HG03571 (cell line): ENCODE results near the gene ZNF19.

ENCODE experiments used
- ATAC-seq: cut with Tn5 transposase; IDR thresholded peaks from one replicate; pipeline ENCODE4 v1.9.1; 2021; ENCODE audit not compliant: unreplicated experiment

The ZNF19 gene

DNA sequence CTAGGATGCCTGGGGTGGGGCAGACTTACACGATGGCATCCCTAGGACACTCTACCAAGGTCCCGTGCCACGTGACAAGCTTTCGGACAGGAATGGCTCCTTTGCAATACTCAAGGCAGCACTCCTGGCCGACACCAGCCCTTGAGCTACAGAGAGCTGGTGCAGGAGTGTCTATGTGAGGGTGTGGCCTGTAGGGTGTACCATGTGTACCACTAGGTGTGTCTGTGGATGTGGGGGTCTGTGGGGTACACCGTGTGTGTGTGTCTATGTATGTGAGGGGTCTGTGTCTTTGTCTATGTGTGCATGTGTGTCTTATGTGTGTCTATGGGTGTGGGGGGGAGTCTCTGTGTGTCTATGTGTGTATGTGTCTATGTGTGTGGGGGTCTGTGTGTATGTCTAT lies 45.4 kb downstream of the ZNF19 start:
- ATAC-seq, result no peak

DNA sequence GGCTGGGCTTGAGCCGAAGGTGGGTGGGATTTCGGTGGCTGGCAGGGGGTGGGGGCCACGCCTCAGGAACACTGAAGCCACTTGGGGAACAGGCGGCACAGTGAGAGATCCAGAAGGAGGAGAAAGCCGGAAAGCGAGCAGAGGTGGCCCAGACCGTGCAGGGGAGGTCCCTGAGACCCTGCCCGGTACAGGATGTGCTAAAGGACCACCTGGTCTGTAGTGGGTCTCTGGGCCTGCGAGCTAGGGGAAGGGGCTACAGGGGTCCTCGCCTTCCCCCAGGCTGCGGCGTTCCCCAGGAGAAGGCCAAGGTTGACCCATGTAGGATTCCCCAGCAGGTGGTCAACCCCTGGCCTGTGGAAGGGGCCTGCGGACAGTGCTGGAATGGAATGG lies 47.1 kb downstream of the ZNF19 start, which contains the start of gene TLE7:
TLE7 (minus strand) TSS at position 4 of the 390 bp plus-strand sequence. CDS start 8,730 bp downstream, outside the sequence.
- no peak for ATAC-seq

DNA sequence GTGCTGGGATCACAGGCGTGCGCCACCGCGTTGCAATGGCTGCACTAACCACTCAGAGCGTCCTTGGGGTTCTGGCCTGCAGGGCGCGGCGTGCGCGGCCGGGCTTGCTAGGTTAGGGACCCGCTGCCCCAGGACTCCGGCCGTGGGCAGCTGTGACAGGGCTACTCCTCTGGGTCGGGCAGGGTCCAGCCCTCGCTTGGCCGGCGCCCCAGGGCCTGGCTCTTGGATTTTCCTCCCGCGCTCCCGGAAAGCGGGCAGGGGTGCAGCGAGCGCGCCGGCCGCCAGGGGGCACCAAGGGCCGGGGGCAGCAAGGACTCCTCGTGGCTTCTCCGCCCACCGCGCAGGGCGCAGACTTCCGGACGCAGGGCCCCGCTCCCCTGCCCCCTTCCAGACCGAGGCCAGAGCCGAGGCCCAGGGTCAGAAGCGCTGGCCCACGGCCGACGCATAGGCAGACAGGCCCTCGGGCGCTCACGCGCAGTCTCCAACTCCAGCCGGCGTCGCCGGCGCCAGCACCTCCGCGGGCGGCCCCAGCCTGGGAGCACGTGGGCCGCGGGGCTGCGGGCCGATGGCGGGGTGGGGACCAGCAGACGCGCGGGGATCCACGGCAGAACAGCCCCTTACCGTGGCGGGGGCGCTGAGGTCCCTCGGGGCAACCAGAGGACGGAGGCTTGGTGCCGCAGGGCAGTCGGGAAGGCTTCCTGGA lies 47.6 kb downstream of the ZNF19 start:
- no peak for ATAC-seq

DNA sequence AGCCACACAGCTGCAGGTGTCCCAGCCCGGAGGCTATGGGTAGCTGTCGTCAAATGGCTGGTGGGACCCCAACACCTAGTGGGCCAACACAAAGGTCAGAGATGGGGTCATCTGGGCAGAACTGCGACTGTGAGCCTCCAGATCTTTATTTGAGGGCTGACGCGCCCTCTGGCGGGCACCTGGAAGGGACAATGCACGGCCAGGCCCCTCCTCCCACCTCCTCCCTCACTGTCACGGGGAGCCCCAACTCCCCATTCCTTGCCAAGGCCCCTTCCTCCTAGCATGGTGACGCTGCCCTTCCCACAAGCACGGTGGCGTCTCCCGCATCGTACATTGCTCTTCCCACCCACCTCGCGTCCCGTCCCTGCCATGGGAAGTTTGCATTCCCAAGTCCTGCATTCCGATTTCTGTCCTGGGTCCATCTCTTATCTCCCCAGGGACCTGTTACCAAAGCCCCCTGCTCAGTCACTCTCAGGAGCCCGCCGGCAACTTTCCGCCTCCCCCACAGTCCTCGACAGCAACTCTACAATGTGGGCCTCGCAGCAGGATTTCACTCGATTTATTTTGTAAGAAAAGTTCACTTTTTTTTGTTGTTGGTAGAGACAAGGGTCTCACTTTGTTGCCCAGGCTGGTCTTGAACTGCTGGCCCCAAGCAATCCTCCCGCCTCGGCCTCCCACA lies 48.3 kb downstream of the ZNF19 start:
- ATAC-seq, result no peak

DNA sequence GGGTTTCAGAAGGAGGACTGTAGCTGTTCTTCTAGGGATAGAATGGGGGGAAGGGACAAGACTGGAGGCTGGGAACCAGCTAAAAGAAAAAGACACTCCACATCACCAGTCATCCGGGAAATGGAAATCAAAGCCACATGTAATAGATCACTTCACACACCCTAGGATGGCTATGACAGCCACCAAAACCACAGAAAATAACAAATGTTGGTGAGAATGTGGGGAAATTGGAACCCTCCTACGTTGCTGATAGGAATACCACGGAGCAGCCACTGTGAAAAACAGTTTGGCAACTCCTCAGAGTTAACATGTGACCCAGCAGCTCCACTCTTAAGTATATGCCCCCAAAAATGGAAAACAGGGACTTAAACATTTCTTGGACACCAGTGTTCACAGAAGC lies 49.6 kb downstream of the ZNF19 start:
- no peak for ATAC-seq

DNA sequence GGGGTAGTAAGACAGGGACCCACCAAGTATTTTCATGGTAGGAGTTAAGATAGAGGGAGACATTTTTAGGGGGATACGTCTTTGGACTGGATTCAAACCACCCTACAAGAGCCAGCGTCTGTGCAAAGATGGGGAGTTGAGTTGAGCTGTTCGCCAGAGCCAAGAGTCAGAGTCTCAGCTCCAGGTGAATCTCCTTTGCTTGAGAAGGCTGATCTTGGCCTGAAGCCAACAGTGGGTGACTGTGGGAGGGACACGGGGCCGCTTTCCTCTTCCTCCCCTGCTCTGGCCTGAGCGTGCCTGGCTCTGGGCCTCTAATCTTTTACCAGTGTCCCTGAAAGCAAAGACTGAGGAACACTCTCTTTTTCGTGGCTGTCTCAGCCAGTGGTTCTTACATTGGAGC lies 52.7 kb downstream of the ZNF19 start:
- ATAC-seq, result no peak

DNA sequence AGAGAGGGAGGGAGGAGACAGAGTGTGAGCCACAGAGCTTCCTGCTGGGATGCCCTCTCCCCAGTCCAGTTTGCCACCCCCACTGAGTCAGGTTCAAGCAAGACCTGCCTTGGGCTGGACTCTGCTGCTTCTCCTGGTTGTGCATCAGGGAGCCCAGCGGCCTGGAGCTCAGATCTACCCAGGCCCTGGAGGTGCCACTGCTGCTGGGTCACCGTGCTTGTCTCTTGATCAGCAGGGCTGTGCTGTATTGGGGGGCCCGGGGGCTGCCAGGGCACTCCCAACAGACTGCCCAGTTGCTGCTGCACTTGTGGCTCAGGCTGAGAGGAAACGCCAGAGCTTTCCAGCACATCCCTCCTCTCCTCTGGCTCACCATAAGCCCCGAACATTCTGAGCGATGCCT lies 56.2 kb downstream of the ZNF19 start:
- no peak for ATAC-seq

DNA sequence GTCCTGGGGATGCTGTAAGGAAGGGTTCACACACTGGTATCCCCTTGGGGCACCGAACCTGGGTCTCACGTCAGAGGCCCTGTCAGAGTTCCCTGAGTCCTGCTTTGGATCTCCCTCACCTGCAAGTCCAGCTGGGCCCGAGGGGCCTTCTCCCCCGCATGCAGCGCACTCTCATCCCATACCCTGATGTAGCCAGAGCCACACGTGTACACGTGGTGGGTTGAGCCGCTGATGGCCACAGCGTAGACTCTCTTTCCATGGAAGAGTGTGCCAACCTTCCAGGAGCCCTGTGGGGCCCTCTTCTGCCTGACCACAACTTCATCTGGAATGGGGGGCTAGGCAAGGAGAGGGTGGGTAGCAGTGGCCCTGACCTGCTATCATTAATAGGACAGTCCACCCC lies 57.1 kb downstream of the ZNF19 start:
- no peak for ATAC-seq

DNA sequence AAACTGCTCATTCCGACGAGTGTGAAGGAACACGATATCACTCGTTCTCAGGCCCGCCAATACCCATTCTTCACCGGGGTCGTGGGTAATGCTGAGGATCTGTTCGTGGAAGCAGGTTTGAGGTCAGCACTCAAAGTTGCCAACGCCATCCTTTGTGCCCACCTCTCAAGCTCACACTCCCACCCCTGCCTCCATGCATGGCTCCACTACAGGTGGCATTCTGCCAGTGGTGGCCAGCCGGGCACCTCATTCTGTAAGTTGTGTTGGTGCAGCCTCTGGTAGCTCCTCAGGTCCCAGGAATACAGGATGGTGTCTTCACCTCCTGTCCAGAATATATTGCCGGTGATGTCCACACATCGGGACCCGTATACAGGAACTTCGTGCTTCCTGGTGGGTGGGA lies 57.9 kb downstream of the ZNF19 start:
- ATAC-seq, result no peak

DNA sequence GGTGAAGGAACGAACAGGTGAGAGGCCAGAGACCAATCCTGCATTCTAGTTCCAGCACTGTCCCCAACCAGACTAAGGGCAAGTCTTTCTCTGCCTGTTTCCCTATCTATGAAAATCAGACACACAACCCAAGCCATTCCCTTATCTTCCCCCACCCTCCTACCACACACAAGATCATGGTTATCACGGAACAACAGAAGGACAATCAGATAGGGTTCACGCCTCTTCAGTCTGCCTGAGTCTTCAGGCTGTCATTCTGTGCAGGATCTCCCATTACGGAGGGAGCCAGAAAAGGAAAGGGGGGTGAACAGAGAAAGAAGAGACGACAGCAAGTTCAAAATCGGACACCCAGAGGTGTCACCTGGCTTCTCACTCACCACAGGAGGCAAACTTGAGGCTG lies 58.4 kb downstream of the ZNF19 start:
- no peak for ATAC-seq

DNA sequence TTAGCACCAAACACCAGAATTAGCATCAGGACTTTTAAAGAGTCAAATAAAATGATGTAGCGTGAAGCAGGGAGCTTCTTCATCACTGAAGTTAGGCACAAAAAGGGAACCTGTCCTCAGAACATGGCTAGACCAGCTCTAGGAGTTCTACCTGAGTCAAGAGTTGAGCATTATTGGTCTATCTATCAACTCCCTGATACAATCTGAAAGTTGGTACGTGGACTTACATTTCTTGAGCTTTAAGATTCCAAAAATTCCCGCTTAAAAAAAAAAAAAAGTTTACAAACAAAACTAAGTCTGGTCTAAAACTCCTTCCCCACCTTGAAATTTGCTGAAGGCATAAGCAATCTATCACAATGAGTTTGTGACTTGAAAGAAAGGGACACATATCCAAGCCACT lies 59.5 kb downstream of the ZNF19 start:
- no peak for ATAC-seq

DNA sequence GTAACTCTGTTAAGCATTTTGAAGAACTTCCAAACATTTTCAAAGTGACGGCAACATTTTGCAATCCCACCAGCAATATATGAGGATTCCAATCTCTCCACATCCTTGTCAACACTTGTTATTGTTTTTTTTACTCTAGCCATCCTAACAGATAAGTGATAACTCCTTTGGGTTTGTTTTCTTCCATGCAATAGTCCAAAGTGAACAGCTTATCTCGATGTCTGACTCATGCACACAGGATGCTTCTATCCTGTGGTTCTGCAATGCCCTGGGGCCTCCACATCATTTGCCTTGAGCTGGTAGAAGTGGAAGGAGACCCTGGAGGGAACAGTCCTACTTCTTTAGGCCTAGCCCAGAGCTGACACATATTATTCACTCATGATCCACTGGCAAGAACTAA lies 60.2 kb downstream of the ZNF19 start:
- ATAC-seq, result no peak

DNA sequence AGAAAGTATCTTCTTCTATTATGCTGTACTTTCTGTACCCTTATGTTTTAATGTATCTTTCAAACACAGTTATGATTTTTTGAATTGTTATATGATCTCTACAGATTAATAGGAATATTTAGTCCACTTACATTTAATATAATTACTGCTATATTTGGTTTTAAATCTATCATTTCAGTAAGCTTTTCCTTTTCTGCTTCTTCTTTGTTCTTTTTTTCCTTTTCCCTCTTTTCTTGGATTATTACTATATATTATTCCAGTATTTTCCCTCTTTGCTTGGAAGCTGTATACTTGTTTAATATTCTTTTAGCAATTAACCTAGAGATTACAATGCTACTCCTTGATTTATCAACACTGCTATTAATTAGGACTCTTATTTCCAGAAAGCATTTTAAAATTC lies 60.7 kb downstream of the ZNF19 start:
- no peak for ATAC-seq

DNA sequence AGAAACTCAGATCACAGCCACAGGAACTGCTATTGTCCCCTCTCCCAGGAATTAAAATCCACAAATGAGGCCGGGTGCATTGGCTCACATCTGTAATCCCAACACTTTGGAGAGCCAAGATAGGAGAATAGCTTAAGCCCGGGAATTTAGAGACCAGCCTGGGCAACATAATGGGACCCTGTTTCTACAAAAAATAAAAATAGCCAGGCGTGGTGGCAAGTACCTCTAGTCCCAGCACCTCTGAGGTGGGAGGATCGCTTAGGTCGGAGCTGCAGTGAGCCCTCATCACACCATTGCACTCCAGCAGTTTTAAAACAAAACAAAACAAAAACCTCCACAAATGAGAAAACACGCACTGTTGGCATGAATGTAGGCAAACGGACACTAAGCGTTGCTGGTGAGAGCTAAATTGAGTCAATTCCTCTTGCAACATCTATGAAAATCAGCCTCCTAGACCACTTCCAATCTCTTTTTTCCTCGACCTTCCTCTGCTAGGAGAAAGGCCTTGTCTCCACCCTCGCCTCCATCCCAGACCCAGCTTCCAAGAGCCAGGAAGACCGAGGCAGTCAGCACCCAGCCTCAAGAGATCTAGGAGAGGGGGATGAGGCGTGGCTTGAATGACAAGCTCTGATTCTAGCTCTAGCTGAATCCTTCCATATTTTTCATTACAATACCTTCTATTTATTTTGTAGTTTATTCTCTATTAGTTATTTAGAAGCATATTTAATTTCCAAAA lies 62.1 kb downstream of the ZNF19 start:
- no peak for ATAC-seq

DNA sequence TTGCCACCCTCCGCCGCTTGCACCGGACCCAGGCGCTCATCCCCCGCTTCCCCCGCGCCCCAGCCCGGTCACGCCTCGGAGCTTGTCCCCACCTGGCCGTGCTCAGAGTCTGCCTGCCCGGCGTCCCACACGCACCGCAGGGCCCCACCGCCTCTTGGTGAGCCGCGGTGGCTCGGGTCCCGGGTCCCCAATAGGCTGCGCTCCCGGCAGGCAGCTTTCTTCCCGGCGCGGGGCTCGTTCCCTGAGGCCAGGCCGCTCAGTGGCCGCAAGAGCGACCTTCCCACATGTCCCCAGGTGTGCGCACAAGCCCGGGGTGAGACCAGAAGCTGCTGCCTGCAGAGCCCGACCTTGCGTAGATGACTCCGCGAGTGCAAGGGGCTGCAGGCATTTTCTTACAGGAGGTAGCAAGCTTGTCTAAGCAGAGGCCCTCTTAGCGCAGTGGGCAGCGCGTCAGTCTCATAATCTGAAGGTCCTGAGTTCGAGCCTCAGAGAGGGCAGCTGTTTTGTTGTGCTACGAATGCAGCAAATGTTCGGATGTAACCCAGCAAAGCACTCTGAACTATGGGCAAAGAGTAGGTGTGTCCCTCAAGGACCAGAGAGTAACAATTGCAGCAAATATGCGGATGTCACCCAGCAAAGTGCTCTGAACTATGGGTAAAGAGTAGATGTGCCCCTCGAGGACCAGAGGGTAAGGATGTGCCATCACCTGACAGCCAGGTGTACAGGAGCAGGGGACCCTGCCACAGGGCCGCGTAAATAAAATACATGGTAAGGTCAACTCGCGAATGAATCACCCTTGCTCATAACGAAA lies 62.9 kb downstream of the ZNF19 start:
- ATAC-seq, result no peak

DNA sequence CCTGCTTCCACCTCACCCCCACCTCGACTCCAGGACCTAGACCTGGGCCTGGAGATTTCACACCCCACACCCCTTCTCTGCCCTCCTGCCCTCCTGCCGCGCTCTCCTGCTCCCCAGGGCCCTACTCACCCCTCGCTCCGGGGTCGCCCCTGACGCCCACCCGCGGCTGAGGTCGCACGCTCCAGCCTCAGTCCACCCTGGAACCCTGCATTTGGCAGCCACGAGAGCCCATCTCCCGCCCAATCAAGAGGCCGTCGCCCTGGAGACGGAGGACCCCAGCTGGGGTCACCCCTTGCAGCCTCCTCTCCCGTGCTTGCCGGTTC lies 63.4 kb downstream of the ZNF19 start:
- ATAC-seq, result no peak

DNA sequence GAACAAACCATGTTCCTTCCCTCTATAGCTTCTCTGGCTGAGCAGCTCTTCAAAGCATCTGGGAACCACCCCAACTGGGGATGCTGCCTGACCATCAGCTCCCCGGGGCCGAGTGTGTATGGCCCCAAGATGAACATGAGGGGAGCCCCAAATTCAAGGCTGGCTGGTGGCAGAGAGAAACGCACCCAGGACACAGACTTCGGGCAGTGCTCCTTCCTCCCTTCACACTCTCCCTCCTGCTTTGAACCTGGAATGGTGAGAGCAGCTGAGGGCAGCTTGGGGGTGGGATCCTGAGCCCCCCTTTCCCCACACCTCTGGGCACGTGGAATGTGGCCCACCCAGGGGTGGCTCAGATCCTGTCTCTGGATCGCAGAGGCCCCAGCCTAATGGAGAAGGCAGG lies 64.5 kb downstream of the ZNF19 start:
- no peak for ATAC-seq

DNA sequence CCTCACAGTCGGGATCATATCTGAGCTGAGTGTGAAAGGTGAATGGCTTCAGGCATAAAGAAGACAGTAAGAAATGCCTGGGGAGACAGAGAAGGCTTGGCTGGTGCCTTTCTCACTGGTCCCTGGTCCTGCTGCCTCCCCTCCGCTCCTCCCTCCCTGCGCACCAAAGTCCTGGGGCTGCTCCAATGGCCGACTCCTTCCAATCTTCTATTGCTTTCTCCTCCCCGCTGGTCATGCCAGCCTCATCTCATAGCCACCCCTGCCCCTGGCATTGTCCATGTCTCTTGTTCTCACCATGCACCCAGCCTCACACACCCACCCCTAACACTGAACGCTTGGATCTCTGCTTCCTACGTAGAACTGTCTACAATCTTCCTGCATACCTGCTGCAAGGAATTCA lies 65.3 kb downstream of the ZNF19 start:
- ATAC-seq, result no peak
